Measurements from ENCODE around the gene CHD3.

The CHD3 gene

GRCh38 chr17:7849751-7850504 is 38.7 kb upstream of the CHD3 start:
- Histone ChIP-seq H3K9me3 (ENCODE audit: control insufficient read depth in 1 of 2, low read length in 2 of 2) (no peaks in the 10 kb centered on the region), H3K27ac (ENCODE audit: low read depth, low read length) (no peak overlapping the region), H3K27me3 (ENCODE audit: control insufficient read depth in 1 of 2, insufficient read depth in 2 of 2, low read length in 2 of 2) (no peaks in the 10 kb centered on the region), H3K9ac (ENCODE audit: low read depth in 1 of 2, low read length in 2 of 2) (no peak overlapping the region), H3K4me3 (ENCODE audit: low read depth in 1 of 2, low read length in 2 of 2) (no peak overlapping the region), H3K36me3 (ENCODE audit: control insufficient read depth in 1 of 2, insufficient read depth in 2 of 2, low read length in 2 of 2) (peaks cover 51 to 61% of the 10 kb centered on the region in 2 donors), H3K4me1 (ENCODE audit: control insufficient read depth in 1 of 2, insufficient read depth in 2 of 2, low read length in 2 of 2) (peaks cover 23 to 24% of the 10 kb centered on the region in 2 donors)

GRCh38 chr17:7850701-7851437 is 37.7 kb upstream of the CHD3 start:
- H3K9ac ChIP-seq (ENCODE audit: low read depth in 1 of 2, low read length in 2 of 2), result peak overlapping the region in 1 of 2 donors; percentile 35
- no peaks in the 10 kb centered on the region for H3K27me3 ChIP-seq (ENCODE audit: control insufficient read depth in 1 of 2, insufficient read depth in 2 of 2, low read length in 2 of 2)
- H3K36me3 ChIP-seq (ENCODE audit: control insufficient read depth in 1 of 2, insufficient read depth in 2 of 2, low read length in 2 of 2), result peaks cover 48 to 62% of the 10 kb centered on the region in 2 donors
- H3K4me3 ChIP-seq (ENCODE audit: low read depth in 1 of 2, low read length in 2 of 2), result peak overlapping the region; percentile 35 to 54
- H3K27ac ChIP-seq (ENCODE audit: low read depth, low read length), result no peak overlapping the region
- no peaks in the 10 kb centered on the region for H3K9me3 ChIP-seq (ENCODE audit: control insufficient read depth in 1 of 2, low read length in 2 of 2)
- H3K4me1 ChIP-seq (ENCODE audit: control insufficient read depth in 1 of 2, insufficient read depth in 2 of 2, low read length in 2 of 2), result peaks cover 19 to 24% of the 10 kb centered on the region in 2 donors

- H3K36me3 ChIP-seq (ENCODE audit: control insufficient read depth in 1 of 2, insufficient read depth in 2 of 2, low read length in 2 of 2), result peaks cover 44 to 58% of the 10 kb centered on the region in 2 donors
- no peaks in the 10 kb centered on the region for H3K27me3 ChIP-seq (ENCODE audit: control insufficient read depth in 1 of 2, insufficient read depth in 2 of 2, low read length in 2 of 2)
- no peaks in the 10 kb centered on the region for H3K9me3 ChIP-seq (ENCODE audit: control insufficient read depth in 1 of 2, low read length in 2 of 2)
- no peak overlapping the region for H3K27ac ChIP-seq (ENCODE audit: low read depth, low read length)
- peaks cover 27 to 32% of the 10 kb centered on the region in 2 donors for H3K4me1 ChIP-seq (ENCODE audit: control insufficient read depth in 1 of 2, insufficient read depth in 2 of 2, low read length in 2 of 2)
- peak overlapping the region; percentile 35 to 54 for H3K4me3 ChIP-seq (ENCODE audit: low read depth in 1 of 2, low read length in 2 of 2)
- peak overlapping the region in 1 of 2 donors; percentile 35 for H3K9ac ChIP-seq (ENCODE audit: low read depth in 1 of 2, low read length in 2 of 2)
Observed at GRCh38 chr17:7851438-7852261, 36.9 kb upstream of the CHD3 start.

GRCh38 chr17:7852262-7852670 is 36.3 kb upstream of the CHD3 start:
- H3K27ac ChIP-seq (ENCODE audit: low read depth, low read length), result no peak overlapping the region
- H3K4me1 ChIP-seq (ENCODE audit: control insufficient read depth in 1 of 2, insufficient read depth in 2 of 2, low read length in 2 of 2), result peaks cover 29 to 36% of the 10 kb centered on the region in 2 donors
- no peaks in the 10 kb centered on the region for H3K27me3 ChIP-seq (ENCODE audit: control insufficient read depth in 1 of 2, insufficient read depth in 2 of 2, low read length in 2 of 2)
- no peak overlapping the region for H3K4me3 ChIP-seq (ENCODE audit: low read depth in 1 of 2, low read length in 2 of 2)
- H3K36me3 ChIP-seq (ENCODE audit: control insufficient read depth in 1 of 2, insufficient read depth in 2 of 2, low read length in 2 of 2), result peaks cover 41 to 52% of the 10 kb centered on the region in 2 donors
- H3K9ac ChIP-seq (ENCODE audit: low read depth in 1 of 2, low read length in 2 of 2), result no peak overlapping the region
- H3K9me3 ChIP-seq (ENCODE audit: control insufficient read depth in 1 of 2, low read length in 2 of 2), result no peaks in the 10 kb centered on the region

- Histone ChIP-seq H3K27ac (ENCODE audit: low read depth, low read length) (no peak overlapping the region), H3K9ac (ENCODE audit: low read depth in 1 of 2, low read length in 2 of 2) (no peak overlapping the region), H3K36me3 (ENCODE audit: control insufficient read depth in 1 of 2, insufficient read depth in 2 of 2, low read length in 2 of 2) (peaks cover 39 to 46% of the 10 kb centered on the region in 2 donors), H3K4me1 (ENCODE audit: control insufficient read depth in 1 of 2, insufficient read depth in 2 of 2, low read length in 2 of 2) (peaks cover 31 to 37% of the 10 kb centered on the region in 2 donors), H3K4me3 (ENCODE audit: low read depth in 1 of 2, low read length in 2 of 2) (no peak overlapping the region), H3K27me3 (ENCODE audit: control insufficient read depth in 1 of 2, insufficient read depth in 2 of 2, low read length in 2 of 2) (no peaks in the 10 kb centered on the region), H3K9me3 (ENCODE audit: control insufficient read depth in 1 of 2, low read length in 2 of 2) (no peaks in the 10 kb centered on the region)
Observed at GRCh38 chr17:7852919-7853690, 35.5 kb upstream of the CHD3 start.

- no peak overlapping the region for H3K9ac ChIP-seq (ENCODE audit: low read depth in 1 of 2, low read length in 2 of 2)
- H3K9me3 ChIP-seq (ENCODE audit: control insufficient read depth in 1 of 2, low read length in 2 of 2), result no peaks in the 10 kb centered on the region
- H3K27me3 ChIP-seq (ENCODE audit: control insufficient read depth in 1 of 2, insufficient read depth in 2 of 2, low read length in 2 of 2), result no peaks in the 10 kb centered on the region
- H3K27ac ChIP-seq (ENCODE audit: low read depth, low read length), result no peak overlapping the region
- peaks cover 39 to 43% of the 10 kb centered on the region in 2 donors for H3K36me3 ChIP-seq (ENCODE audit: control insufficient read depth in 1 of 2, insufficient read depth in 2 of 2, low read length in 2 of 2)
- H3K4me3 ChIP-seq (ENCODE audit: low read depth in 1 of 2, low read length in 2 of 2), result no peak overlapping the region
- H3K4me1 ChIP-seq (ENCODE audit: control insufficient read depth in 1 of 2, insufficient read depth in 2 of 2, low read length in 2 of 2), result peaks cover 36 to 43% of the 10 kb centered on the region in 2 donors
Observed at GRCh38 chr17:7853691-7854038, 34.9 kb upstream of the CHD3 start.

GRCh38 chr17:7854078-7854777 is 34.4 kb upstream of the CHD3 start:
- no peaks in the 10 kb centered on the region for H3K27me3 ChIP-seq (ENCODE audit: control insufficient read depth in 1 of 2, insufficient read depth in 2 of 2, low read length in 2 of 2)
- H3K4me1 ChIP-seq (ENCODE audit: control insufficient read depth in 1 of 2, insufficient read depth in 2 of 2, low read length in 2 of 2), result peaks cover 42 to 48% of the 10 kb centered on the region in 2 donors
- H3K9me3 ChIP-seq (ENCODE audit: control insufficient read depth in 1 of 2, low read length in 2 of 2), result no peaks in the 10 kb centered on the region
- H3K4me3 ChIP-seq (ENCODE audit: low read depth in 1 of 2, low read length in 2 of 2), result no peak overlapping the region
- no peak overlapping the region for H3K9ac ChIP-seq (ENCODE audit: low read depth in 1 of 2, low read length in 2 of 2)
- no peak overlapping the region for H3K27ac ChIP-seq (ENCODE audit: low read depth, low read length)
- H3K36me3 ChIP-seq (ENCODE audit: control insufficient read depth in 1 of 2, insufficient read depth in 2 of 2, low read length in 2 of 2), result peaks cover 35 to 41% of the 10 kb centered on the region in 2 donors

- Histone ChIP-seq H3K27ac (ENCODE audit: low read depth, low read length) (peak within 1 kb of the TSS; percentile 26), H3K9me3 (ENCODE audit: control insufficient read depth in 1 of 2, low read length in 2 of 2) (no peaks in the 10 kb centered on the region), H3K4me3 (ENCODE audit: low read depth in 1 of 2, low read length in 2 of 2) (peak within 1 kb of the TSS; percentile 36 to 87), H3K9ac (ENCODE audit: low read depth in 1 of 2, low read length in 2 of 2) (peak within 1 kb of the TSS in 1 of 2 donors; percentile 65), H3K4me1 (ENCODE audit: control insufficient read depth in 1 of 2, insufficient read depth in 2 of 2, low read length in 2 of 2) (peaks cover 43 to 48% of the 10 kb centered on the region in 2 donors), H3K27me3 (ENCODE audit: control insufficient read depth in 1 of 2, insufficient read depth in 2 of 2, low read length in 2 of 2) (no peaks in the 10 kb centered on the region), H3K36me3 (ENCODE audit: control insufficient read depth in 1 of 2, insufficient read depth in 2 of 2, low read length in 2 of 2) (peaks cover 28 to 36% of the 10 kb centered on the region in 2 donors)
Observed at GRCh38 chr17:7854851-7855659, 33.5 kb upstream of the CHD3 start, which contains the start of gene TMEM88. TSS of gene TMEM88 (plus strand) at chr17:7855066. CDS start at chr17:7855075, 9 bp downstream.
